Putamen (tissue), 1 donor: ENCODE data around the gene SLC25A39.
"Not testable (repeated sequence)": the region's sequence is repeated elsewhere in the genome, so short reads cannot be mapped to it uniquely, and the experiment has no call there.

Experiments used
- DNase-seq: peaks from one replicate; pipeline ENCODE4 v3.0.0-alpha.2; 2016; ENCODE audit warnings: low spot score

Gene SLC25A39

GRCh38 chr17:44324571-44325275 is at the start of gene SLC25A39:
Gene SLC25A39 (minus strand): TSS chr17:44324823. CDS start chr17:44323562, 1,261 bp downstream.
- DNase-seq, result peak; percentile 89

GRCh38 chr17:44372036-44372435 is 47.4 kb upstream of the SLC25A39 start:
- no peak for DNase-seq

GRCh38 chr17:44369414-44370023 is 44.9 kb upstream of the SLC25A39 start:
- DNase-seq, result not testable (repeated sequence)

- not testable (repeated sequence) for DNase-seq
Observed at GRCh38 chr17:44368391-44369243, 44.0 kb upstream of the SLC25A39 start.

- no peak for DNase-seq
Observed at GRCh38 chr17:44367231-44367979, 42.8 kb upstream of the SLC25A39 start.

GRCh38 chr17:44365051-44365450 is 40.4 kb upstream of the SLC25A39 start:
- not testable (repeated sequence) for DNase-seq

- peak; percentile 42 for DNase-seq
Observed at GRCh38 chr17:44363613-44364159, 39.1 kb upstream of the SLC25A39 start, which contains the start of gene FAM171A2. Gene FAM171A2 (minus strand): TSS chr17:44363853. CDS start chr17:44363714, 139 bp downstream.

GRCh38 chr17:44362949-44363612 is 38.5 kb upstream of the SLC25A39 start:
- DNase-seq, result no peak

- no peak for DNase-seq
Observed at GRCh38 chr17:44362459-44362948, 37.9 kb upstream of the SLC25A39 start.

GRCh38 chr17:44361292-44362260 is 37.0 kb upstream of the SLC25A39 start:
- DNase-seq, result no peak

GRCh38 chr17:44360826-44361225 is 36.2 kb upstream of the SLC25A39 start:
- DNase-seq, result no peak

- peak; percentile 59 for DNase-seq
Observed at GRCh38 chr17:44360144-44360533, 35.5 kb upstream of the SLC25A39 start.

- DNase-seq, result no peak
Observed at GRCh38 chr17:44359458-44360143, 35.0 kb upstream of the SLC25A39 start.

GRCh38 chr17:44359006-44359405 is 34.4 kb upstream of the SLC25A39 start:
- DNase-seq, result no peak

GRCh38 chr17:44358066-44358465 is 33.4 kb upstream of the SLC25A39 start:
- DNase-seq, result no peak

- no peak for DNase-seq
Observed at GRCh38 chr17:44356241-44356640, 31.6 kb upstream of the SLC25A39 start.

GRCh38 chr17:44355642-44356099 is 31.0 kb upstream of the SLC25A39 start:
- no peak for DNase-seq

GRCh38 chr17:44354582-44355561 is 30.2 kb upstream of the SLC25A39 start:
- DNase-seq, result no peak
